Measurements from ENCODE around the gene COL6A6. TPM values are rescaled to one million over a fixed set of nuclear protein-coding genes. Genes with fewer than 3 reads are reported as not detected.

COL6A6 gene
- total and polyA plus RNA-seq, 2 experiments from 2014 or later: 0.07 to 0.10 TPM

- TF ChIP-seq, protein P1, sequence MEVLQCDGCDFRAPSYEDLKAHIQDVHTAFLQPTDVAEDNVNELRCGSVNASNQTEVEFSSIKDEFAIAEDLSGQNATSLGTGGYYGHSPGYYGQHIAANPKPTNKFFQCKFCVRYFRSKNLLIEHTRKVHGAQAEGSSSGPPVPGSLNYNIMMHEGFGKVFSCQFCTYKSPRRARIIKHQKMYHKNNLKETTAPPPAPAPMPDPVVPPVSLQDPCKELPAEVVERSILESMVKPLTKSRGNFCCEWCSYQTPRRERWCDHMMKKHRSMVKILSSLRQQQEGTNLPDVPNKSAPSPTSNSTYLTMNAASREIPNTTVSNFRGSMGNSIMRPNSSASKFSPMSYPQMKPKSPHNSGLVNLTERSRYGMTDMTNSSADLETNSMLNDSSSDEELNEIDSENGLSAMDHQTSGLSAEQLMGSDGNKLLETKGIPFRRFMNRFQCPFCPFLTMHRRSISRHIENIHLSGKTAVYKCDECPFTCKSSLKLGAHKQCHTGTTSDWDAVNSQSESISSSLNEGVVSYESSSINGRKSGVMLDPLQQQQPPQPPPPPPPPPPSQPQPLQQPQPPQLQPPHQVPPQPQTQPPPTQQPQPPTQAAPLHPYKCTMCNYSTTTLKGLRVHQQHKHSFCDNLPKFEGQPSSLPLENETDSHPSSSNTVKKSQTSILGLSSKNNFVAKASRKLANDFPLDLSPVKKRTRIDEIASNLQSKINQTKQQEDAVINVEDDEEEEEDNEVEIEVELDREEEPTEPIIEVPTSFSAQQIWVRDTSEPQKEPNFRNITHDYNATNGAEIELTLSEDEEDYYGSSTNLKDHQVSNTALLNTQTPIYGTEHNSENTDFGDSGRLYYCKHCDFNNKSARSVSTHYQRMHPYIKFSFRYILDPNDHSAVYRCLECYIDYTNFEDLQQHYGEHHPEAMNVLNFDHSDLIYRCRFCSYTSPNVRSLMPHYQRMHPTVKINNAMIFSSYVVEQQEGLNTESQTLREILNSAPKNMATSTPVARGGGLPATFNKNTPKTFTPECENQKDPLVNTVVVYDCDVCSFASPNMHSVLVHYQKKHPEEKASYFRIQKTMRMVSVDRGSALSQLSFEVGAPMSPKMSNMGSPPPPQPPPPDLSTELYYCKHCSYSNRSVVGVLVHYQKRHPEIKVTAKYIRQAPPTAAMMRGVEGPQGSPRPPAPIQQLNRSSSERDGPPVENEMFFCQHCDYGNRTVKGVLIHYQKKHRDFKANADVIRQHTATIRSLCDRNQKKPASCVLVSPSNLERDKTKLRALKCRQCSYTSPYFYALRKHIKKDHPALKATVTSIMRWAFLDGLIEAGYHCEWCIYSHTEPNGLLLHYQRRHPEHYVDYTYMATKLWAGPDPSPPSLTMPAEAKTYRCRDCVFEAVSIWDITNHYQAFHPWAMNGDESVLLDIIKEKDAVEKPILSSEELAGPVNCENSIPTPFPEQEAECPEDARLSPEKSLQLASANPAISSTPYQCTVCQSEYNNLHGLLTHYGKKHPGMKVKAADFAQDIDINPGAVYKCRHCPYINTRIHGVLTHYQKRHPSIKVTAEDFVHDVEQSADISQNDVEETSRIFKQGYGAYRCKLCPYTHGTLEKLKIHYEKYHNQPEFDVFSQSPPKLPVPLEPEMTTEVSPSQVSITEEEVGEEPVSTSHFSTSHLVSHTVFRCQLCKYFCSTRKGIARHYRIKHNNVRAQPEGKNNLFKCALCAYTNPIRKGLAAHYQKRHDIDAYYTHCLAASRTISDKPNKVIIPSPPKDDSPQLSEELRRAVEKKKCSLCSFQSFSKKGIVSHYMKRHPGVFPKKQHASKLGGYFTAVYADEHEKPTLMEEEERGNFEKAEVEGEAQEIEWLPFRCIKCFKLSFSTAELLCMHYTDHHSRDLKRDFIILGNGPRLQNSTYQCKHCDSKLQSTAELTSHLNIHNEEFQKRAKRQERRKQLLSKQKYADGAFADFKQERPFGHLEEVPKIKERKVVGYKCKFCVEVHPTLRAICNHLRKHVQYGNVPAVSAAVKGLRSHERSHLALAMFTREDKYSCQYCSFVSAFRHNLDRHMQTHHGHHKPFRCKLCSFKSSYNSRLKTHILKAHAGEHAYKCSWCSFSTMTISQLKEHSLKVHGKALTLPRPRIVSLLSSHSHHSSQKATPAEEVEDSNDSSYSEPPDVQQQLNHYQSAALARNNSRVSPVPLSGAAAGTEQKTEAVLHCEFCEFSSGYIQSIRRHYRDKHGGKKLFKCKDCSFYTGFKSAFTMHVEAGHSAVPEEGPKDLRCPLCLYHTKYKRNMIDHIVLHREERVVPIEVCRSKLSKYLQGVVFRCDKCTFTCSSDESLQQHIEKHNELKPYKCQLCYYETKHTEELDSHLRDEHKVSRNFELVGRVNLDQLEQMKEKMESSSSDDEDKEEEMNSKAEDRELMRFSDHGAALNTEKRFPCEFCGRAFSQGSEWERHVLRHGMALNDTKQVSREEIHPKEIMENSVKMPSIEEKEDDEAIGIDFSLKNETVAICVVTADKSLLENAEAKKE (CRISPR knock-in tag; IDR thresholded peaks at IDR 0.05): no peak
- no peak for TF ChIP-seq NANOG (IDR thresholded peaks at IDR 0.05; ENCODE audit: borderline replicate concordance)
- no peak for TF ChIP-seq POLR2AphosphoS5 (IDR thresholded peaks at IDR 0.05; ENCODE audit: low read depth)
- TF ChIP-seq ZNF331 (CRISPR knock-in tag; IDR thresholded peaks at IDR 0.05; ENCODE audit: low read depth): no peak
- no peak for TF ChIP-seq ZNF114 (CRISPR knock-in tag; IDR thresholded peaks at IDR 0.05)
Measured at GRCh38 chr3:130504701-130505100, 12.3 kb upstream of the COL6A6 start (continued).

- no peaks in the 10 kb centered on the region for H3F3A ChIP-seq (replicated peaks; ENCODE audit: low read depth)
- H3K4me2 ChIP-seq: no peak overlapping the region
- H2AFZ ChIP-seq: no peak overlapping the region
- H3K27ac ChIP-seq (ENCODE audit: low read depth): no peak overlapping the region
- Mint-ChIP-seq H3K27me3 (ENCODE audit: insufficient read depth, low read depth, poor library complexity) (no peaks in the 10 kb centered on the region), H3K9me3 (no peaks in the 10 kb centered on the region), H3K36me3 (ENCODE audit: low read depth) (no peaks in the 10 kb centered on the region), H3K27ac (no peak overlapping the region), H3K4me3 (no peak overlapping the region), H3K4me1 (peaks cover 6% of the 10 kb centered on the region; the same call in 2 of the 3 replicates)
- no peaks in the 10 kb centered on the region for H3K4me1 ChIP-seq (ENCODE audit: insufficient read depth)
- no peaks in the 10 kb centered on the region for H4K20me1 ChIP-seq (replicated peaks; ENCODE audit: insufficient read depth)
- H3K4me3 ChIP-seq: no peak overlapping the region
- H3K36me3 ChIP-seq (ENCODE audit: insufficient read depth): no peaks in the 10 kb centered on the region
- H3K79me2 ChIP-seq (replicated peaks; ENCODE audit: insufficient read depth): no peaks in the 10 kb centered on the region
- ATAC-seq (no peak), DNase-seq (ENCODE audit: low spot score) (no peak)
- no peaks in the 10 kb centered on the region for H3K9me2 ChIP-seq (ENCODE audit: insufficient read depth)
- no peaks in the 10 kb centered on the region for H3K27me3 ChIP-seq (ENCODE audit: insufficient read depth)
- TF ChIP-seq, protein P1 (CRISPR knock-in tag; IDR thresholded peaks at IDR 0.05): no peak
- TF ChIP-seq REST (IDR thresholded peaks at IDR 0.05; ENCODE audit: unreplicated experiment) (no peak), CREB1 (CRISPR knock-in tag; IDR thresholded peaks at IDR 0.05; ENCODE audit: low read depth) (no peak)
Measured at GRCh38 chr3:130506031-130506430, 10.9 kb upstream of the COL6A6 start.
